ENCODE data around the gene MYPOP. TPM values are rescaled to one million over a fixed set of nuclear protein-coding genes. Genes with fewer than 3 reads are reported as not detected.

The MYPOP gene
- total RNA-seq, 1 donor from 2014 or later = 11.9 TPM

DNA sequence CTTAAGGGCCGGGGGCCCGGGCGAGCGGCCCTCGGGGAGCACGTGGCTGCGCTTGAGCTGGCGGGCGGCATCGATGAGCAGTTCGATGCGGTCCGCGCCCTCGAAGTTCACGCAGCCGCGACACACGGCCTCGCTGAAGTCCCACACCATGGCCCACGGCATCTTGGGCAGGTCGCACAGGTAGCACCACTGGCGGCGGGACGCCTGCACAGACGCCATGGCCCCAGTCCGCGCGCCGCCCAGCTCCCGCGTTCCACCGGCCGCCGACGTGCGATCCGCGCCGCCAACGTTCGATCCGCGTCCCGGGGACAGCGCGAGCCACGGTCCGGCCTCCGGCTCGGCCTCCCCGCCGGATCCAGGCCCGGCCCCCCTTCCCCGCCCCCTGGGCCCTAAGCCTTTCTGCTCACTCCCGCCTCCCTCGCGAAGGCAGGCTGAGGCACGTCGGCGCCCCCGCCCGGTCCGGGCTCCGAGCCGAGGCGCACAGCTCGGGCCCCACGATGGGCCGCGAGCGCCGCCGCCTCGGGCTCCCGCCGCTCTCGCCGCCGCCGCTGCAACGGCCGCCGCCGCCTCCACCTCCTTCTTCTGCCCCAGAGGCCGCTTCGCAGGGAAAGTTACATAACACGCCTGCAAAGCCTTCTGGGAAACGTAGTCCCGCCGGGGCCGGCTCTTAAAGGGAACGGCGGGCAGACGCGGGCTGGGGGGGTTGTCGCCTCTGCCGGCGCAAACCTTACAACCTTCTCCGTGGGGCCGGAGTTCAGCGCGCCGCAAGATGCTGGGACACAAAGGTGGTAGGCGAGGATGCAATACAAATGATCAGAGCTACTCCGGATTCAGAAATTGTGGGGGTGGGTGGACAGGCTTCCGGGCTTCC lies 16.6 kb downstream of the MYPOP start, which contains the start of gene IRF2BP1:
TSS of gene IRF2BP1 (minus strand) at position 586 of the 871 bp plus-strand sequence. CDS start at position 219, 367 bp downstream.
- H3K4me3 Mint-ChIP-seq (ENCODE audit: unreplicated experiment) = peak within 1 kb of the TSS; percentile 91
- peak; percentile 24 for TF ChIP-seq CTCF (IDR thresholded peaks at IDR 0.05)
- peak within 1 kb of the TSS; percentile 98 for H3K27ac Mint-ChIP-seq (ENCODE audit: unreplicated experiment)
- H3K4me1 Mint-ChIP-seq (ENCODE audit: low read depth) = peaks cover 23% of the 10 kb centered on the region
- H3K27me3 Mint-ChIP-seq (ENCODE audit: low read depth) = no peaks in the 10 kb centered on the region
- peaks cover 4% of the 10 kb centered on the region for H3K36me3 Mint-ChIP-seq (ENCODE audit: low read depth)
- DNase-seq (ENCODE audit: low spot score) = peak; percentile 97
- H3K9me3 Mint-ChIP-seq (ENCODE audit: low read depth) = no peaks in the 10 kb centered on the region

- Mint-ChIP-seq H3K4me1 (ENCODE audit: low read depth) (peaks cover 23% of the 10 kb centered on the region), H3K27ac (ENCODE audit: unreplicated experiment) (no peak overlapping the region), H3K9me3 (ENCODE audit: low read depth) (no peaks in the 10 kb centered on the region), H3K4me3 (ENCODE audit: unreplicated experiment) (peak overlapping the region; percentile 46), H3K27me3 (ENCODE audit: low read depth) (no peaks in the 10 kb centered on the region), H3K36me3 (ENCODE audit: low read depth) (peaks cover 4% of the 10 kb centered on the region)
- no peak for DNase-seq (ENCODE audit: low spot score)
- TF ChIP-seq CTCF (IDR thresholded peaks at IDR 0.05) = no peak
These were observed 17.5 kb downstream of the MYPOP start for GRCh38 chr19:45884682-45885555.

DNA sequence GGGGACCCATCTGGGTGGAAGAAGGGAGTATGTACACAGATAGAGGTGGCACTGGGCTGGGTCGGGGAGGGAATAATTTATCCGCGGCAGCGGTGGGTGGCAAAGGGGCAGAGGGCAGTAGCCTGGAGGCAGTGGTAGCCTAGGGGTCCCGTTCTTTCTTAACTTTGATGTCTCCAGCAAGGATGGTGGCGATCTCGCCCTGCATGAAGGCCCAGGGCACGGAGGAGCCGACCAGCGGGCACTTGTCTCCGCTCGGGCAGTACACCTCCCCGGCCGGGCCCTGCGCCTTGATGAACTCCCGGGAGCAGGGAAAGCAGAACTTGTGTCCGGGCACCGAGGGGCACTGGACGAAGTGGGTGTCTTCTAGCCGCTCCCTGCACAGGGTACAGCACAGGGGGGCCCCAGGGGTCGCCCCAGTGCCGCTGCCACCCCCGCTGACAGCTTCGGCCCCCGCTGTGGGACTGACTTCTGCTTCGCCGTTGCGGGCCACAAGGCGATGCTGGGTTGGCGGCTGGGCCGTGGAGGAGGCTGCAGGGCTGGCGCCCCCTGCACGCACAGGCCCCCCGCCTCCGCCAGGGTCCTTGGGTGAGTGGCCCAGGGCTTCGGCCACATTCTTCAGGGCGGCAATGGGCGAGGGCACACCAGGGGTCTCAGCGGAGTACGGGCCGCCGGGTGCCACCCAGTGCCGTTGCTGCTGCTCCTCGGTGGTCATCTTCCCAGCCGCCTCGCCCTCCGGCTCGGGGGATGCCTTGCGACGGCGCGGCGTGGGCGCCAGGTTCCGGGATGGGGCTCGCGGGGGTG lies 18.3 kb downstream of the MYPOP start:
- no peak for TF ChIP-seq CTCF (IDR thresholded peaks at IDR 0.05)
- DNase-seq (ENCODE audit: low spot score) = peak; percentile 94
- Mint-ChIP-seq H3K4me1 (ENCODE audit: low read depth) (peaks cover 23% of the 10 kb centered on the region), H3K27ac (ENCODE audit: unreplicated experiment) (no peak overlapping the region), H3K27me3 (ENCODE audit: low read depth) (no peaks in the 10 kb centered on the region), H3K36me3 (ENCODE audit: low read depth) (peaks cover 3% of the 10 kb centered on the region), H3K4me3 (ENCODE audit: unreplicated experiment) (peak overlapping the region; percentile 35), H3K9me3 (ENCODE audit: low read depth) (no peaks in the 10 kb centered on the region)

DNA sequence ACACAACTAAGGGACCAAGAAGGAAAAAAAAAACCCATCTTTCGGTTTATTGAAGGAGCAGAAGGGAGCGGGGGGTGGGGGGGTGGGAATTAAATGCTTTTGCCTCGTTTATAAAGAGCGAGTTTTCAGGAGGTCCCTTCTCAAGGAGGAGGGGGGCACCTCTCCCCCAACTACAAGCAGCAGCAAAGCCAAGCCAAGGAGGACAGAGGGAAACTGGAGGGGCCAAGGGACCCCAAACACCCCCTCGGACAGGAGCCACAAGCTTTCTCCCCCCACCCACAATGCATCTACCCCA lies 18.9 kb downstream of the MYPOP start:
- Mint-ChIP-seq H3K9me3 (ENCODE audit: low read depth) (no peaks in the 10 kb centered on the region), H3K27me3 (ENCODE audit: low read depth) (no peaks in the 10 kb centered on the region), H3K4me3 (ENCODE audit: unreplicated experiment) (peak overlapping the region; percentile 64), H3K4me1 (ENCODE audit: low read depth) (peaks cover 23% of the 10 kb centered on the region), H3K27ac (ENCODE audit: unreplicated experiment) (peak overlapping the region; percentile 50), H3K36me3 (ENCODE audit: low read depth) (peaks cover 3% of the 10 kb centered on the region)
- peak; percentile 74 for TF ChIP-seq CTCF (IDR thresholded peaks at IDR 0.05)
- no peak for DNase-seq (ENCODE audit: low spot score)

Data from chondrocyte (in vitro differentiated cells).